ENCODE data around the gene BCL7C.

The BCL7C gene

GRCh38 chr16:30858829-30859423, 35.0 kb downstream of the BCL7C start:
- FAIRE-seq, result no peak

- FAIRE-seq, result no peak
Measured at GRCh38 chr16:30858111-30858495, 35.8 kb downstream of the BCL7C start.

- no peak for FAIRE-seq
Measured at GRCh38 chr16:30853758-30854157, 40.1 kb downstream of the BCL7C start.

- FAIRE-seq, result no peak
Measured at GRCh38 chr16:30850246-30850645, 43.6 kb downstream of the BCL7C start.

- no peak for FAIRE-seq
Measured at GRCh38 chr16:30846649-30847402, 47.1 kb downstream of the BCL7C start.

GRCh38 chr16:30844671-30845449, 49.0 kb downstream of the BCL7C start:
- no peak for FAIRE-seq

GRCh38 chr16:30844346-30844670, 49.6 kb downstream of the BCL7C start:
- no peak for FAIRE-seq

- no peak for FAIRE-seq
Measured at GRCh38 chr16:30843501-30843900, 50.4 kb downstream of the BCL7C start.

- no peak for FAIRE-seq
Measured at GRCh38 chr16:30842971-30843370, 50.9 kb downstream of the BCL7C start.

- no peak for FAIRE-seq
Measured at GRCh38 chr16:30841332-30841731, 52.5 kb downstream of the BCL7C start.

- no peak for FAIRE-seq
Measured at GRCh38 chr16:30840611-30841010, 53.3 kb downstream of the BCL7C start.

GRCh38 chr16:30839523-30840227, 54.2 kb downstream of the BCL7C start:
- no peak for FAIRE-seq

GRCh38 chr16:30838876-30839471, 54.9 kb downstream of the BCL7C start:
- FAIRE-seq, result no peak

GRCh38 chr16:30837904-30838303, 56.0 kb downstream of the BCL7C start:
- FAIRE-seq, result no peak

Data from TTC549 (cell line).